ENCODE measurements around the gene RPS26.

RPS26 gene

DNA sequence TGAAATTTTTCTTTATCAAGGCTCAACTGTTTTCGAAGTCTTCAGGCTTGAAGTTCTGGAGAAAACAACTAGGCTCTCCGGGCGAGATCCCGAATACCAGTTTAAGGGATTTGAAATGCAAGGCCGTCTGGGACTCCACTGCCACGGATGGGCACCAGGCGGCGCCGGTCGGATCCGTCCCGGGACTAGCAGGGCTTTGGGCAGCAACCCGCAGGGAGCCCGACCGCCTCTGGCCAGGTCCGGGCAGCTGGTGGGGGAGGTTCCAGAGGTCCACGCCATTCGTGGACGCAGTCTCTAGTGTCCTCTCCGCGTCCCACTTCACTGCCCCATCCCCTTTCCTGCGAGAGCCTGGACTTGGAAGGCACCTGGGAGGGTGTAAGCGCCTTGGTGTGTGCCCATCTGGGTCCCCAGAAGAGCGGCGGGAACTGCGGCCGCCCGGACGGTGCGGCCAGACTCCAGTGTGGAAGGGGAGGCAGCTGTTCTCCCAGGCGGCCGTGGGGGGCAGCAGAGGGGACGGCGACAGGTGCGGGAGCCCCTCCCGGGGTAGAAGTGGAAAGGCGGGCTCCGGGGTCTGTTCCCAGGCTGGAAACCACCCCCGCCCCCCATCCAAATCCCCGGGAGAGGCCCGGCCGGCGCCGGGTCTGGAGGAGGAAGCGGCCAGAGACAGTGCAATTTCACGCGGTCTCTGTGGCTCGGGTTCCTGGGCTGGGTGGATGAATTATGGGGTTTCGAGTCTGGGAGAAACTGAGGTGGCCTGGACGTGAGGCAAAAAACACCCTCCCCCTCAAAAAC is 37.4 kb downstream of the RPS26 start:
- peak; percentile 55 for DNase-seq

DNA sequence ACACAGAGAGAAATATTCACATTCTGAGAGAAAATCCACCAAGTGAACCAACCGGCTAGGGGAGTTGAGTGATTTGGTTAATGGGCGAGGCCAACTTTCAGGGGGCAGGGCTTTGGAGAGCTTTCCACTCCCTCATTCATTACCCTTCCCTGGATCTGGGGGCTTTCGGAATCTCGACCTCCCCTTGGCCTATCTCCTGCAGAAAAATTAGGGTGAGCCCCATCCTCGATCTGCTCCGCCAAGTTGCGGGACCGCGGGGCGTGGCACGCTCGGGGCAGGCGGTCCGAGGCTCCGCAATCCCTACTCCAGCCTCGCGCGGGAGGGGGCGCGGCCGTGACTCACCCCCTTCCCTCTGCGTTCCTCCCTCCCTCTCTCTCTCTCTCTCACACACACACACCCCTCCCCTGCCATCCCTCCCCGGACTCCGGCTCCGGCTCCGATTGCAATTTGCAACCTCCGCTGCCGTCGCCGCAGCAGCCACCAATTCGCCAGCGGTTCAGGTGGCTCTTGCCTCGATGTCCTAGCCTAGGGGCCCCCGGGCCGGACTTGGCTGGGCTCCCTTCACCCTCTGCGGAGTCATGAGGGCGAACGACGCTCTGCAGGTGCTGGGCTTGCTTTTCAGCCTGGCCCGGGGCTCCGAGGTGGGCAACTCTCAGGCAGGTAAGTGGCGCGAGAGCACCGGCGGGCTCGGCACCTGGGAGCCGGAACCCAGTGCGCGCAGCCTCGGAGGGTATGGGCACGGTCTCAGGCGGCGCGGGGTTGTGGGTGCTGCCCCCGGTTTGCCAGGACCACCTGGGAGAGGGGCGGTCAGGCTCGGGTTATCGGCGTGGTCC is 38.2 kb downstream of the RPS26 start, which contains the start of gene ERBB3:
Gene ERBB3, plus strand, starts transcription at position 443 of the 833 bp plus-strand sequence. Its CDS starts 136 bp downstream, at position 579.
- peak; percentile 72 for DNase-seq

DNA sequence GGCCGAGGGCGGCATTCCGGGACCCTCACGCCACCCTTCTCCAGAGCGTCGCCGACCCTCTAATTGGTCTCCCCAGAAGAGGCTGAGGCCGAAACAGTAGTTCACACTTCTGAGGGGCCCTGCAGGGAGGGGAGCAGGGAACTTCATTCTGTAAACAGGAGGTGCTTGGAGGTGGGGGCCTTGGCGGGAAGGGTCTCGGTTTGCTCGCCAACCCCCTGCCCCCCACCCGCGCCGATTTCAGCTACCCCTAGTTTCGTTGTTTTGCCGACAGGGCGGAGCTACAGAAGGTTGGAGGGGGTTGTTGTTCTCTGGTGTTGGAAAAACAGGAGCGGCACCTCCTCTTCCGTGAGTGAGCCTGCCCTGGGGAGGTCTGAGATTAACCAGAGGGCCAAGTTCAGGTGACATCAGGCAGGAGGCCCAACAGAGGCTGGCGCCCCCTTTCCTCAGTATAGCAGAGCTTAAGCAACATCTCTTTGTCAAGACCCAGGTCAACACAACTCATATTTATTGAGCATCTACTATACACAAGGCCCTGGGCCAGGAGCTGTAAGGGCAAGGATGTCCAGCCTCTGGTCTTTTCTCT is 38.9 kb downstream of the RPS26 start:
- no peak for DNase-seq

DNA sequence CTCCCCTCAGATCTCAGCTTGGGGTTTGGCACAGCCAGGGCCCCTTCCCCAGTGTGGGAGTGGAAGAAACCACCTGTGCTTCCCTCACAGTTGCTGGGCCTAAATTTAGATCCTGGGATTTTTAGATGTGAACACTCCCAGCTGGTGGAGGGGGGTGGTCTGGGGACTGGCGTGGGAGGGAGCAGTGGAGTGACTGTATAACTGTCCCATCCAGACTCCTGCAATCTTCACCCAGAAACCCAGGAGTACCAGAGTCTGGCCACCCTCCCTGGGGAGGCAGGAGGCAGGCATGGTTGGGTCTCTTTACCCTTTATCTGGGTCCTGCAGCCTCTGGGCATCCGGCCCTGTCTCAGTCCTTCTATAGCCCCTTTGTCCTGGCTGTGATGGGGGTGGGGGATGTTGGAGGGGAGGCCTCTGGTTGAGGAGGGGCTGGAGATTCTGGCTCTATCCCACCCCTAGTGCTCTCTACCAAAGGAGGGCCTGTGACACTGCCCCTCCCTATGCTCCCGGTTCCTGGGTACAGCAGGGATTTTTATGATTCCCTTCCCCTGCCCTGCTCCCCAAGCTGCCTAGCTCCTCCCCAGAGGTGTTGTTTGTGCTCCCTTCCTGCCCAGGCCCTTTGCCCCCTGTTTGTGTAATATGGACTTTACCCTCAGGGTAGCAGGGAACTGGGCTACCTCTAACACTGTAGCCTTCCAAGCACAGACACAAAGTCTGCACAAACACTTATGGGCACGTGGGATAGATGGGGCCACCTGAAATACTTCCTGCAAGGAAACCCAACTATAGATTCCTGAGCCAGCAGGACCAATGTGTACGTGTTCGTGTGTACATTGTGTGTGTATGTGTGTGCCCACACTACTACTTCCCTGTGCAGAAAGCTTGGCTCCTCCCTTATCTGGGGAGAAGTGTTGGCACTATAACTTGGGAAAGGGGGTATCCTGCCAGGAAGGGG is 40.0 kb downstream of the RPS26 start:
- no peak for DNase-seq

DNA sequence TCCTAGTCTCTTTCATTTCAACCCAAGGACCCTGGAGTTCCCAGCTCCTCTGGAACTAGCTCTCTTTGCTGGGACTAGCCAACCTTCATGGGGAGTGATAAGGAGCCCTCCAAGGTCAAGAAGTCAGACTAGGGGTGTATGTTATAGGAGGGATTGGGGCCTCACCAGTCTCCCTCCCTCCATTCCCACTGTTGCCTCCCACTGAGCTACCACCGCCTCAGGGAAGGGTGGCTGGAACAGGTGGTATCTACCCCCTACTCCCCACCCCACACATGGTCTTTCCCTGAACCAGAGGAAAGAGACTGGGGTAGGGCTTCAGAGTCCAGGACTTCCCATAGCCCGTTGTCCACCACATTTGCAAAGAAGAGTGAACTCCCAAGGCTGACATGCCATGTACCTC is 40.7 kb downstream of the RPS26 start:
- DNase-seq, result no peak

DNA sequence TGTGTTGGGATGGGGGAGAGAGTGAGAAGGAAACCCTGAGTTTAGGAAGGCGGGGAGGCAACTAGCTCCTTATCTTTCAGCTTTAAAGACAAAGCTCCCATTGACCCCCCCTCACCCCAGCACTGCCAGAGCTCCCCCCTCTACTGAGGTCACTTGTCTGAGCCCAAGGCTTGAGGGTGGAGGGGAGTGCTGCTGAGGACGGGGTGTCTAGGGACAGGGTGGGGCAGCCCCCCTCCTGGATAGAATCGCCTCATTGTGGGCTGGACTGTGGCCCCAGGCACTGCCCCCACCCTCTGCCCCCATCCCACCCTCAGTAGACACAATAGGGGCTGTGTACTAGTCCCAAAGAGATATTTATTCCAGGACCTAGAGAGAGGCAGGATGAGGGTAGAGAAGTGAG is 41.2 kb downstream of the RPS26 start:
- DNase-seq, result no peak

DNA sequence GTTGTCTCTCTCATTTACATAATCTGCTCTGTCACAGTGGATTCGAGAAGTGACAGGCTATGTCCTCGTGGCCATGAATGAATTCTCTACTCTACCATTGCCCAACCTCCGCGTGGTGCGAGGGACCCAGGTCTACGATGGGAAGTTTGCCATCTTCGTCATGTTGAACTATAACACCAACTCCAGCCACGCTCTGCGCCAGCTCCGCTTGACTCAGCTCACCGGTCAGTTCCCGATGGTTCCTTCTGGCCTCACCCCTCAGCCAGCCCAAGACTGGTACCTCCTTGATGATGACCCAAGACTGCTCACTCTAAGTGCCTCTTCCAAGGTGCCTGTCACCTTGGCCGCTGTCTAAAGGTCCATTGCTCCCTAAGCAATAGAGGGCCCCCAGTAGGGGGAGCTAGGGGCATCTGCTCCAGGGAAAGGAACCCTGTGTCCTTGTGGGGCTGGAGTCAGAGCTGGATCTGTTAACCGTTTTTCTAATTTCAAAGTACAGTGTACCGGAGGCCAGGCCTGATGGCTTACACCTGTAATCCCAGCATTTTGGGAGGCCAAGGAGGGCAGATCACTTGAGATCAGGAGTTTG is 43.3 kb downstream of the RPS26 start:
- DNase-seq, result no peak

DNA sequence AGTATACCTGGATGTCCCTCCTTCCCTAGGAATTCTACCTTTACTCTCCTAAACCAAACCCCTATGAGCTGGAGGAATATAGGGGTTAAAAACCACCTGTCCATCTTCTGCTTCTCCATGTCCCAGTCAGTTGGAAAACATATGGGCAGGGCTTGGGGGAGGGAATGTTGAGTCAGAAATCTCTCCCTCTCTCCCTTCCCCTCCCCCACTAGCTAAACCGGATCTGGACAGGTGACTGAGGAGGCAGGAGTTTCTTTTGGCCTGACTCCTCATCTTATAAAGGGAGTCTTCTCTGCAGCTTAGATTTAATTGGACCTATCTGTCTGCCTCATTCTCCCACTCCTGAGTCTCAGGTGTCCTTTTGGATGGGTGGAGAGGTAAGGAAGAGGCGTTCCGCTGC is 44.4 kb downstream of the RPS26 start:
- DNase-seq, result no peak

DNA sequence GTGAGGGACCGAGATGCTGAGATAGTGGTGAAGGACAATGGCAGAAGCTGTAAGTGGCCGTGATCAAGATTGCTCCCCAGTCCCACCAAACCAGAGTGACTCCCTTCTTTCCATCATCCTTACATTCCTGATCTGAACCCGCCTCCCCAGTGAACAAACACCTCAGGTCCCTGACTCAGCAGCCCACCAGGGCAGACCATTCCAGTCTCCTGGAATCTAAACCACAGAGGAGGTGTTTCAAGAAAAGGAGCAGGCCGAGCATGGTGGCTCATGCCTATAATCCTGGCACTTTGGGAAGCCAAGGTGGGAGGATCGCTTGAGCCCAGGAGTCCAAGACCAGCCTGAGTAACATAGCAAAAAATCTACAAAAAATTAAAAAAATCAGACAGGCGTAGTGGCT is 44.9 kb downstream of the RPS26 start:
- DNase-seq, result peak; percentile 7

DNA sequence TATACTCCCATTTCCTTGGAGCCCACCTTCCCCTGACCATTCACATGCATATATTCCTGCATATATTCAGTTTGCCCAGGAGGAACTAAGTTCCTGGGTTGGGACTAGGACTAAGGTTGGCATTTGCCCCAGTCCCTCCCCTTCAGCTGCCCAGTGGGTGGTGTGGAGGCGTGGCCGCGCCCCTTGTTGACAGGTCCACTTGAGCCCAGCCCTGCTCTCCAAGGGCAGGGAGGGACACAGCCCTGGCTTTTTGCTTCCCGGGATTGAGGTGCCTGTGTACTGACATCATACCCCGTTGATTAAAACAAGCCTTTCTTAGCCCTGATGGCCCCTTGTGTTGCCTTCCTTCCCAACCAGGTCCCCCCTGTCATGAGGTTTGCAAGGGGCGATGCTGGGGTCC is 45.5 kb downstream of the RPS26 start:
- no peak for DNase-seq
